WTC11 (cell line): ENCODE results near the gene CLEC4C.

Experiments
- CTCF ChIP-seq: fragments of 200-600 bp; IDR thresholded peaks from 2 replicates; pipeline ENCODE4 v1.8.0; 2022; ENCODE audit warnings: antibody characterized with exemption
- JUN ChIP-seq: sonication (generic); formaldehyde crosslinking; IDR thresholded peaks from 2 replicates; pipeline ENCODE4 v1.8.0; 2023; ENCODE audit warnings: mild to moderate bottlenecking, missing genetic modification reagents

DNA sequence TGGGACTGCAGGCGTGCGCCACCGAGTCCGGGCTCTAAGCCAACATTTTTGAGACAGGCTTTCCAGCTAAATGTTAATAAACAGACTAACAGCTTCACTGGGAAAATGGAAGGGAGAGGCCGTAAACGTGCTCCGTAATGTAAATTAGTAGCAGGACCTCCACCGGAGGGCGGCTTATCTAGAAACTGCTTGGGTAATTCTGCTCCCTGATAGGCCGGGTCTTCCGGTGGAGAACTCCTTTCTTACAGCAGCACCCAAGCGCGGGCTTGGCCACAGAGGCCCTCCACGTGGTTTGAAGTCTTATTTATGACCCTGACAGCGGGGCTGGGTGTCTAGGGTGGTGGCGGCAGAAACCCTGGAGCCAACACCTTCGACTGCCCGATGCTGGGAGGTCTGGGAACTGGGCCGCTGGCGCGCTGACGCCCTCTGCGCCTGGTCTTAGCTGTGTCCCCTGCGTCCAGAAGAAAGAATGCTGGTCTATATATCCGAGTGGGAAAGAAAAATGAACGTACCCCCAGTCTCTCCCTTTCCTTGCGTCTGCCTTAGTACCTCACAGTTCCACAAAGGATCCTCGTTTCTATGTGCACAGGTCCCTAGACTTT, 34.2 kb downstream of the CLEC4C start:
- TF ChIP-seq JUN (no peak), CTCF (no peak)
